H1 (cell line): ENCODE results near the gene CD59. TPM values are rescaled to one million over a fixed set of nuclear protein-coding genes. Genes with fewer than 3 reads are reported as not detected.

ENCODE experiments used
- CTCF ChIA-PET: fragments of 300-600 bp; sonication (Branson Sonifier 250); formaldehyde crosslinking; loops from one replicate; lab custom pipeline; 2021; ENCODE audit not compliant: partially characterized antibody; lab: Charles Lee
- POLR2A ChIA-PET: fragments of 300-600 bp; sonication (Branson Sonifier 250); formaldehyde crosslinking; loops from one replicate; lab custom pipeline; 2021; ENCODE audit warnings: inconsistent platforms; ENCODE audit not compliant: partially characterized antibody; lab: Charles Lee
- DNase-seq, 2 experiments: peaks; one replicate each; pipeline versions ENCODE4 v3.0.0 to v3.0.0-alpha.2; 2010 to 2022; ENCODE audit warnings: low spot score in 2 of 2, low read depth in 1 of 2, mixed read lengths in 1 of 2
- FAIRE-seq: peaks from 2 replicates; lab custom pipeline; 2011; peaks lifted over from hg19 to GRCh38; lab: Jason Lieb, UNC
- H2AFZ ChIP-seq: 2 replicates; pipeline ENCODE4 v1.8.1; 2012; ENCODE audit warnings: low read length, inconsistent platforms
- H2AK5ac ChIP-seq: 2 replicates; pipeline ENCODE4 v1.6.1; 2013; ENCODE audit warnings: low read depth, low read length
- H2BK120ac ChIP-seq: replicated peaks from 2 replicates; pipeline ENCODE3; 2013; ENCODE audit warnings: low read depth, low read length, inconsistent platforms
- H2BK12ac ChIP-seq: 2 replicates; pipeline ENCODE4 v1.6.1; 2013; ENCODE audit warnings: low read depth, low read length
- H2BK15ac ChIP-seq: 2 replicates; pipeline ENCODE4 v1.6.1; 2013; ENCODE audit warnings: low read length
- H2BK20ac ChIP-seq: 2 replicates; pipeline ENCODE4 v1.6.1; 2013; ENCODE audit warnings: low read length
- H2BK5ac ChIP-seq: 2 replicates; pipeline ENCODE4 v1.6.1; 2013; ENCODE audit warnings: low read depth, low read length
- H3K14ac ChIP-seq: 2 replicates; pipeline ENCODE4 v1.6.1; 2013; ENCODE audit warnings: inconsistent platforms; ENCODE audit not compliant: insufficient read length
- H3K18ac ChIP-seq: 2 replicates; pipeline ENCODE4 v1.6.1; 2013; ENCODE audit warnings: low read length; ENCODE audit errors: extremely low read depth
- H3K23ac ChIP-seq: 2 replicates; pipeline ENCODE4 v1.6.1; 2013; ENCODE audit warnings: inconsistent platforms; ENCODE audit not compliant: insufficient read length
- H3K23me2 ChIP-seq: 2 replicates; pipeline ENCODE4 v1.6.1; 2013; ENCODE audit warnings: low read depth, low read length
- H3K27ac ChIP-seq: 2 replicates; pipeline ENCODE4 v1.6.1; 2011; ENCODE audit warnings: low read depth, low read length, inconsistent platforms
- H3K27me3 ChIP-seq, 4 experiments: replicated peaks in 1 of 4; 1 replicate in 1 of 4; 2 replicates in 3 of 4; pipeline versions ENCODE4 v1.6.1 to v1.8.1; 2011 to 2013; ENCODE audit warnings: low read length in 3 of 4, mild to moderate bottlenecking in 3 of 4, inconsistent platforms in 2 of 4, mixed read lengths in 2 of 4, moderate library complexity in 1 of 4; ENCODE audit not compliant: control insufficient read depth in 3 of 4, insufficient read depth in 3 of 4; ENCODE audit errors: extremely low read depth in 1 of 4
- H3K36me3 ChIP-seq, 4 experiments: 2 replicates each; pipeline versions ENCODE4 v1.6.1 to v1.8.1; 2011 to 2013; ENCODE audit warnings: mild to moderate bottlenecking in 4 of 4, low read length in 3 of 4, moderate library complexity in 2 of 4, control low read depth in 1 of 4, inconsistent platforms in 1 of 4; ENCODE audit not compliant: insufficient read depth in 4 of 4, control insufficient read depth in 2 of 4
- H3K4ac ChIP-seq: replicated peaks from 2 replicates; pipeline ENCODE3; 2013; ENCODE audit warnings: low read length, low read depth, mixed read lengths, inconsistent platforms; ENCODE audit not compliant: insufficient read length
- H3K4me1 ChIP-seq, 4 experiments: replicated peaks in 1 of 4; 1 replicate in 1 of 4; 2 replicates in 3 of 4; pipeline versions ENCODE4 v1.6.1 to v1.8.1; 2011 to 2013; ENCODE audit warnings: low read length in 3 of 4, inconsistent platforms in 2 of 4, mixed read lengths in 1 of 4; ENCODE audit not compliant: insufficient read depth in 4 of 4, control insufficient read depth in 3 of 4
- H3K4me2 ChIP-seq, 2 experiments: 2 replicates each; pipeline versions ENCODE4 v1.6.1 to v1.8.1; 2011 to 2013; ENCODE audit warnings: low read depth in 2 of 2, low read length in 2 of 2, control low read depth in 1 of 2, inconsistent platforms in 1 of 2, mild to moderate bottlenecking in 1 of 2; ENCODE audit not compliant: insufficient read depth in 1 of 2
- H3K4me3 ChIP-seq, 4 experiments: fragments of 200-600, 300-600 bp in 1 of 4; sonication (generic), shearing (Covaris generic), sonication (Bioruptor Twin) in 1 of 4; 2 replicates each; pipeline versions ENCODE4 v1.5.1 to v1.8.1; 2011 to 2016; ENCODE audit warnings: low read length in 4 of 4, low read depth in 3 of 4, control low read depth in 2 of 4, inconsistent platforms in 2 of 4, mild to moderate bottlenecking in 2 of 4, mixed read lengths in 1 of 4, moderate library complexity in 1 of 4; ENCODE audit not compliant: insufficient read depth in 2 of 4; ENCODE audit errors: extremely low read depth in 1 of 4
- H3K56ac ChIP-seq: replicated peaks from 2 replicates; pipeline ENCODE3; 2013; ENCODE audit warnings: low read depth, mild to moderate bottlenecking, mixed read lengths, low read length, inconsistent platforms; ENCODE audit not compliant: insufficient read length
- H3K79me1 ChIP-seq: 2 replicates; pipeline ENCODE4 v1.6.1; 2013; ENCODE audit warnings: low read depth, low read length, control low read depth
- H3K79me2 ChIP-seq, 2 experiments: 2 replicates each; pipeline versions ENCODE4 v1.6.1 to v1.8.1; 2012 to 2013; ENCODE audit warnings: low read length in 2 of 2, mild to moderate bottlenecking in 2 of 2, inconsistent platforms in 1 of 2; ENCODE audit not compliant: insufficient read depth in 2 of 2, control insufficient read depth in 1 of 2
- H3K9ac ChIP-seq, 4 experiments: replicated peaks in 1 of 4; 1 replicate in 1 of 4; 2 replicates in 3 of 4; pipeline versions ENCODE4 v1.6.1 to v1.8.1; 2011 to 2013; ENCODE audit warnings: low read depth in 3 of 4, low read length in 3 of 4, control low read depth in 2 of 4, mild to moderate bottlenecking in 2 of 4, moderate library complexity in 2 of 4, inconsistent platforms in 1 of 4; ENCODE audit errors: extremely low read depth in 1 of 4
- H3K9me3 ChIP-seq, 2 experiments: 2 replicates each; pipeline versions ENCODE4 v1.6.1 to v1.8.1; 2012 to 2013; ENCODE audit warnings: mild to moderate bottlenecking in 2 of 2, moderate library complexity in 2 of 2, control low read depth in 1 of 2, inconsistent platforms in 1 of 2, low read depth in 1 of 2, low read length in 1 of 2, mixed read lengths in 1 of 2; ENCODE audit not compliant: insufficient read depth in 2 of 2
- H4K20me1 ChIP-seq, 2 experiments: replicated peaks in 1 of 2; 2 replicates each; pipeline versions ENCODE3 to v1.8.1; 2011 to 2013; ENCODE audit warnings: inconsistent platforms in 2 of 2, low read length in 2 of 2, mild to moderate bottlenecking in 1 of 2; ENCODE audit not compliant: insufficient read depth in 2 of 2, control insufficient read depth in 1 of 2
- H4K5ac ChIP-seq: 2 replicates; pipeline ENCODE4 v1.6.1; 2013; ENCODE audit warnings: low read length, low read depth, mixed read lengths, inconsistent platforms; ENCODE audit not compliant: insufficient read length
- H4K8ac ChIP-seq: 2 replicates; pipeline ENCODE4 v1.8.0; 2013; ENCODE audit warnings: mild to moderate bottlenecking, moderate library complexity, low read length, inconsistent platforms; ENCODE audit not compliant: insufficient read depth; ENCODE audit errors: extremely low read depth
- H4K91ac ChIP-seq: replicated peaks from 2 replicates; pipeline ENCODE3; 2013; ENCODE audit warnings: low read length, mixed read lengths, inconsistent platforms; ENCODE audit not compliant: insufficient read length
- CTBP2 ChIP-seq: IDR thresholded peaks from 2 replicates; pipeline ENCODE4 v1.7.0; 2011; ENCODE audit warnings: borderline replicate concordance, mild to moderate bottlenecking, moderate library complexity, mixed read lengths, low read length; ENCODE audit not compliant: insufficient read depth, insufficient read length
- EP300 ChIP-seq, 2 experiments: IDR thresholded peaks; 1 replicate in 1 of 2; 2 replicates in 1 of 2; pipeline ENCODE4 v1.6.1; 2011 to 2012; ENCODE audit warnings: low read depth in 2 of 2, low read length in 2 of 2, mild to moderate bottlenecking in 2 of 2, borderline replicate concordance in 1 of 2, inconsistent platforms in 1 of 2, moderate library complexity in 1 of 2
- HDAC2 ChIP-seq, 2 experiments: fragments of 300-600 bp in 1 of 2; sonication (generic) in 1 of 2; IDR thresholded peaks; 2 replicates each; pipeline ENCODE4 v1.6.1; 2011 to 2012; ENCODE audit warnings: low read depth in 2 of 2, low read length in 2 of 2, mild to moderate bottlenecking in 2 of 2, moderate library complexity in 2 of 2, borderline replicate concordance in 1 of 2, inconsistent platforms in 1 of 2
- JUND ChIP-seq: IDR thresholded peaks from 2 replicates; pipeline ENCODE4 v1.6.1; 2011; ENCODE audit warnings: mild to moderate bottlenecking, improper control_type of control experiment, low read length
- KDM5A ChIP-seq: fragments of 200-600 bp; IDR thresholded peaks from 2 replicates; pipeline ENCODE4 v1.7.1; 2012; ENCODE audit warnings: mild to moderate bottlenecking, low read length, inconsistent platforms, mixed read lengths
- PHF8 ChIP-seq: fragments of 200-600 bp; sonication (generic); conservative IDR thresholded peaks from 2 replicates; pipeline ENCODE4 v1.7.1; 2012; ENCODE audit warnings: low read depth, mild to moderate bottlenecking, inconsistent platforms, low read length, moderate library complexity
- RBBP5 ChIP-seq: IDR thresholded peaks from 2 replicates; pipeline ENCODE4 v1.7.1; 2012; ENCODE audit warnings: low read depth, mild to moderate bottlenecking, inconsistent platforms, low read length, moderate library complexity, borderline replicate concordance
- RNF2 ChIP-seq: fragments of 200-900, 300-1000 bp; sonication (generic); IDR thresholded peaks from 2 replicates; pipeline ENCODE4 v1.7.1; 2016; ENCODE audit warnings: borderline replicate concordance, low read depth, mild to moderate bottlenecking, antibody characterized with exemption, low read length; ENCODE audit not compliant: poor library complexity, severe bottlenecking; ENCODE audit errors: missing control alignments
- RXRA ChIP-seq: IDR thresholded peaks from 2 replicates; pipeline ENCODE4 v1.6.1; 2011; ENCODE audit warnings: low read depth, mild to moderate bottlenecking, low read length, moderate library complexity; ENCODE audit not compliant: insufficient read depth
- SAP30 ChIP-seq: fragments of 300-600 bp; sonication (generic); IDR thresholded peaks from 2 replicates; pipeline ENCODE4 v1.7.1; 2012; ENCODE audit warnings: low read length, moderate library complexity, mild to moderate bottlenecking, inconsistent platforms; ENCODE audit not compliant: insufficient read depth, insufficient replicate concordance
- TAF1 ChIP-seq: IDR thresholded peaks from 2 replicates; pipeline ENCODE4 v1.6.1; 2011; ENCODE audit warnings: mild to moderate bottlenecking, low read depth, low read length
- TAF7 ChIP-seq: optimal IDR thresholded peaks from 2 replicates; pipeline ENCODE3; 2011; ENCODE audit warnings: low read depth, mild to moderate bottlenecking, inconsistent platforms, low read length, moderate library complexity, borderline replicate concordance
- ZNF274 ChIP-seq: IDR thresholded peaks from 2 replicates; pipeline ENCODE4 v1.7.0; 2012; ENCODE audit warnings: low read length, borderline replicate concordance; ENCODE audit errors: extremely low read depth
- WGBS, 2 experiments: shearing (Covaris generic) in 1 of 2; methylation state at CpG; one replicate each; pipeline versions ENCODE4 v1.1.6 to v1.1.7; 2013 to 2015; ENCODE audit warnings: low lambda C conversion rate in 2 of 2, mixed read lengths in 2 of 2, inconsistent platforms in 1 of 2, low coverage in 1 of 2, missing lambda C conversion rate in 1 of 2; ENCODE audit not compliant: insufficient replicate concordance in 2 of 2, insufficient coverage in 1 of 2, insufficient read length in 1 of 2; ENCODE audit errors: extremely low coverage in 1 of 2, missing lambda C conversion rate in 1 of 2; 5-methylcytosine and 5-hydroxymethylcytosine counted together
- polyA plus RNA-seq, 7 experiments: library from polyadenylated mRNA; depleted of rRNA in 3 of 7; stranded (reverse) in 5 of 7; unstranded in 2 of 7; fragments of >200 nt in 5 of 7; fragments of 200-250 nt in 2 of 7; gene quantifications; 1 replicate in 5 of 7; 2 replicates in 1 of 7; 4 replicates in 1 of 7; pipeline versions ENCODE4 v1.2.1 to v1.2.3, GENCODE V29; 2011 to 2013; ENCODE audit warnings: missing spikeins in 2 of 7, mixed read lengths in 2 of 7
- total RNA-seq: library from RNA; stranded (reverse); fragmentation: NEBNext Ultra II Directional; extraction: Animal tissue kit (Norgen Biotek cat#: 25700); gene quantifications from 2 replicates; pipeline ENCODE4 v1.2.1, GENCODE V29; 2021

Gene CD59
- total and polyA plus RNA-seq, 2 of the 8 experiments (the other 6 are each of a cell fraction or from before 2014, with no cell fraction given): 63.1 to 90.3 TPM

DNA sequence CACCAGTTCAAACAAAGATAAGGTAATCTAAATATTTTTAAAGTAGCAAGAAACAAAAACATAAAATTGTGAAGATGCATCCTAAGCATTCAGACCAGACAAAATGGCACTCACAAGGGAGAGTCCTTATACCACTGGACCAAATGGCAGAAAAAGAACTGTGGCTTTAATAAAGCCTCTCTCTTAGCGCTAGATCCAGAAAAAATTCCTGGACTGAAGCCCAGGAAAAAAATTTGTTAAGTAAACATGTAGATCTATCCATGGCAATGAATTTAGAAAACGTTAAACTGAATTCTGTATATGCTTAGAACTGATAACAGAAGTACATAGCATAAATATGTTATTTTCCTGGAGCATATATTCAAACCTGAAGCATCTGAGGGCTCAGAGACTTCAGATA, 11.8 kb upstream of the CD59 start:
- Histone ChIP-seq H3K4me2 (no peak overlapping the region), H3K18ac (no peak overlapping the region), H3K27me3 (no peaks in the 10 kb centered on the region), H3K23me2 (no peaks in the 10 kb centered on the region), H3K9me3 (no peaks in the 10 kb centered on the region), H3K4ac (no peak overlapping the region), H3K4me1 (no peaks in the 10 kb centered on the region), H3K27ac (no peak overlapping the region), H4K5ac (no peak overlapping the region), H3K23ac (no peak overlapping the region), H3K56ac (no peak overlapping the region), H3K36me3 (peaks cover 0 to 7% (median under 1%) of the 10 kb centered on the region in 4 experiments; a peak in 4 of 8 replicates), H2BK120ac (no peak overlapping the region), H3K79me1 (no peaks in the 10 kb centered on the region), H2BK5ac (no peak overlapping the region), H3K9ac (no peak overlapping the region), H3K4me3 (no peak overlapping the region), H2BK12ac (no peak overlapping the region), H4K20me1 (peaks cover 0 to 3% of the 10 kb centered on the region in 2 experiments), H3K14ac (no peak overlapping the region), H2BK15ac (no peak overlapping the region), H2AK5ac (no peak overlapping the region), H2AFZ (no peak overlapping the region), H3K79me2 (no peaks in the 10 kb centered on the region), H2BK20ac (no peak overlapping the region), H4K91ac (no peak overlapping the region), H4K8ac (no peak overlapping the region)
- DNase-seq (no peak), FAIRE-seq (no peak)
- ChIA-PET POLR2A (no interaction called here), CTCF (interaction anchor here (0.7 to 1.6 kb wide), 2 partner anchors 13 to 24 kb away, joined by 3 to 4 read pairs; no protein-coding TSS in a partner anchor)
- 95% methylated on average over 2 of the region's 2 CpGs; no CpG with 5 or more reads in 1 of the 2 experiments for WGBS, 2 experiments
- TF ChIP-seq RXRA (no peak), CTBP2 (no peak), SAP30 (no peak), TAF7 (no peak), RBBP5 (no peak), ZNF274 (no peak), RNF2 (no peak), JUND (no peak), KDM5A (no peak), EP300 (IDR thresholded peaks at IDR 0.05; ENCODE audit: borderline replicate concordance in 1 of 2, low read depth in 2 of 2, low read length in 2 of 2) (no peak), HDAC2 (IDR thresholded peaks at IDR 0.05; ENCODE audit: borderline replicate concordance in 1 of 2, low read depth in 2 of 2, low read length in 2 of 2) (no peak), TAF1 (no peak), PHF8 (no peak)
